T-cell (primary cell): ENCODE results near the gene RTF1. TPM values are rescaled to one million over a fixed set of nuclear protein-coding genes. Genes with fewer than 3 reads are reported as not detected.
A peak's percentile ranks its signal among the peaks of the same experiment; 100 is the strongest.

Source experiments
- ATAC-seq, 4 experiments: fragments of 200-7000 bp in 3 of 4; fragments of 150-1000 bp in 1 of 4; cut with Tn5 transposase; replicated peaks in 1 of 4; 1 replicate in 3 of 4; 2 replicates in 1 of 4; pipeline ENCODE4 v1.10.0; 2021; ENCODE audit warnings: moderate library complexity in 3 of 4, mild to moderate bottlenecking in 2 of 4, moderate number of reproducible peaks in 1 of 4
- CTCF ChIA-PET, 2 donors: fragments of 300-600 bp; sonication (Branson Sonifier 250); formaldehyde crosslinking; loops; one replicate each; lab custom pipeline; 2022; ENCODE audit warnings: antibody characterized with exemption in 2 of 2; lab: Charles Lee
- POLR2A ChIA-PET, 2 donors: fragments of 300-600 bp; sonication (Branson Sonifier 250); formaldehyde crosslinking; loops; one replicate each; lab custom pipeline; 2022; ENCODE audit warnings: antibody characterized with exemption in 2 of 2; lab: Charles Lee
- DNase-seq, 35 experiments: peaks; one replicate each; pipeline versions ENCODE4 v3.0.0 to v3.0.0-alpha.2; 2013 to 2023
- H3K27ac ChIP-seq: one replicate; pipeline ENCODE4 v1.5.1; 2013; ENCODE audit warnings: low read length
- H3K27me3 ChIP-seq, 2 experiments: replicated peaks in 1 of 2; 1 replicate in 1 of 2; 2 replicates in 1 of 2; pipeline versions ENCODE4 v1.6.1 to v1.7.0; 2013; ENCODE audit warnings: low read length in 1 of 2, mixed read lengths in 1 of 2; ENCODE audit not compliant: control insufficient read depth in 2 of 2, insufficient read depth in 2 of 2; ENCODE audit errors: extremely low read depth in 1 of 2
- H3K36me3 ChIP-seq, 2 donors: 1 replicate in 1 of 2; 2 replicates in 1 of 2; pipeline versions ENCODE4 v1.6.1 to v1.7.0; 2013; ENCODE audit warnings: low read length in 1 of 2; ENCODE audit not compliant: control insufficient read depth in 2 of 2, insufficient read depth in 1 of 2; ENCODE audit errors: extremely low read depth in 1 of 2
- H3K4me1 ChIP-seq, 2 experiments: 1 replicate in 1 of 2; 2 replicates in 1 of 2; pipeline versions ENCODE4 v1.6.1 to v1.7.0; 2013; ENCODE audit warnings: low read length in 2 of 2, mixed read lengths in 1 of 2; ENCODE audit not compliant: insufficient read depth in 2 of 2, control insufficient read depth in 1 of 2; ENCODE audit errors: extremely low read depth in 1 of 2
- H3K4me3 ChIP-seq, 2 donors: 1 replicate in 1 of 2; 2 replicates in 1 of 2; pipeline versions ENCODE4 v1.5.1 to v1.7.0; 2013; ENCODE audit warnings: mild to moderate bottlenecking in 2 of 2, low read length in 1 of 2, moderate library complexity in 1 of 2; ENCODE audit not compliant: control insufficient read depth in 1 of 2; ENCODE audit errors: extremely low read depth in 1 of 2
- H3K9me3 ChIP-seq: 2 replicates; pipeline ENCODE4 v1.7.0; 2013
- H3K27ac Mint-ChIP-seq, 2 donors: one replicate each; pipeline ENCODE4 v1.8.0; 2020 to 2021; ENCODE audit warnings: mild to moderate bottlenecking in 2 of 2, mixed read lengths in 2 of 2
- H3K27me3 Mint-ChIP-seq, 2 donors: one replicate each; pipeline ENCODE4 v1.8.0; 2021 to 2022; ENCODE audit warnings: mixed read lengths in 2 of 2
- H3K36me3 Mint-ChIP-seq: one replicate; pipeline ENCODE4 v1.8.0; 2021; ENCODE audit warnings: mixed read lengths
- H3K4me1 Mint-ChIP-seq, 3 donors: one replicate each; pipeline ENCODE4 v1.8.0; 2020 to 2022; ENCODE audit warnings: mixed read lengths in 3 of 3, mild to moderate bottlenecking in 1 of 3
- H3K4me3 Mint-ChIP-seq, 3 donors: one replicate each; pipeline ENCODE4 v1.8.0; 2020 to 2022; ENCODE audit warnings: mild to moderate bottlenecking in 3 of 3, mixed read lengths in 3 of 3, moderate library complexity in 3 of 3
- H3K9me3 Mint-ChIP-seq, 3 donors: one replicate each; pipeline ENCODE4 v1.8.0; 2020 to 2022; ENCODE audit warnings: mixed read lengths in 3 of 3
- WGBS: methylation state at CpG from one replicate; pipeline ENCODE4 v1.1.5; 2013; ENCODE audit warnings: missing lambda C conversion rate; ENCODE audit not compliant: insufficient coverage; 5-methylcytosine and 5-hydroxymethylcytosine counted together
- total RNA-seq, 35 experiments: library from RNA in 6 of 35; stranded (reverse) in 6 of 35; fragments of 120-200 nt in 1 of 35; gene quantifications; one replicate each; pipeline versions ENCODE4 v1.2.1 to v1.2.4 and lab custom pipeline; 2013 to 2026

Gene RTF1
- total RNA-seq, 5 donors from 2014 or later (not counting 1 experiment from before 2014, with no cell fraction given), result 30.6 to 45.9 (median 37.5) TPM

- no peak overlapping the region for H3K27ac Mint-ChIP-seq
- WGBS, result 100% methylated on average over 8 of the region's 11 CpGs
- POLR2A ChIA-PET, result no interaction called here
These were observed 56.5 kb downstream of the RTF1 start for GRCh38 chr15:41473418-41473817.

DNA sequence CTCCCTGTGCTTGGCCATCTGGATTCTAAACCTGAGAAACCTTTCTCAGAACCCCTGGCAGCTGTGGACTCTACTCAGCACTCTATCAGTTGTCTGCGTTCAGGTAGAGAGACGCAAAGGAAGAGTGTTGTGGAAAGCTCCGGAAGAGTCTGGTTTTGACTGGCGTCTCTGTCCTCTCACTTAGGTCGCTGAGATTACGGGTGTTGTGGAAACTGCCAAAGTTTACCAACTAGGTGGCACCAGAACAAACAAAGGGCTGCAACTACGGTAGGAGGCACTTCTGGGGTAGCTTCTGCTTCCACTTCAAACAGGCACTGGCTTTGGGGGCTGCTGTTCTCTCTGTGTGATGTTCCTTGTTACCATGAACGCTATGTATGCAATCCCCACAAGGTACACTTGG lies 57.5 kb downstream of the RTF1 start:
- H3K27me3 Mint-ChIP-seq, result no peaks in the 10 kb centered on the region
- peaks cover 56% of the 10 kb centered on the region for H3K36me3 Mint-ChIP-seq
- no peaks in the 10 kb centered on the region for H3K27me3 ChIP-seq

More at GRCh38 chr15:41473418-41473817, 56.5 kb downstream of the RTF1 start:
- Mint-ChIP-seq H3K27me3 (no peaks in the 10 kb centered on the region), H3K4me3 (no peak overlapping the region), H3K9me3 (no peaks in the 10 kb centered on the region), H3K4me1 (no peaks in the 10 kb centered on the region), H3K36me3 (peaks cover 54% of the 10 kb centered on the region)
- DNase-seq, result no peak
- no peaks in the 10 kb centered on the region for H3K9me3 ChIP-seq
- no peaks in the 10 kb centered on the region for H3K4me1 ChIP-seq
- peaks cover 27 to 76% of the 10 kb centered on the region in 2 donors for H3K36me3 ChIP-seq
- ATAC-seq, result no peak
- H3K27ac ChIP-seq, result no peak overlapping the region
- CTCF ChIA-PET, result interaction anchor here (0.5 to 0.7 kb wide), 2 partner anchors 82 to 1404 kb away, joined by 3 read pairs; no protein-coding TSS in a partner anchor
- H3K27me3 ChIP-seq, result no peaks in the 10 kb centered on the region
- no peak overlapping the region for H3K4me3 ChIP-seq

DNA sequence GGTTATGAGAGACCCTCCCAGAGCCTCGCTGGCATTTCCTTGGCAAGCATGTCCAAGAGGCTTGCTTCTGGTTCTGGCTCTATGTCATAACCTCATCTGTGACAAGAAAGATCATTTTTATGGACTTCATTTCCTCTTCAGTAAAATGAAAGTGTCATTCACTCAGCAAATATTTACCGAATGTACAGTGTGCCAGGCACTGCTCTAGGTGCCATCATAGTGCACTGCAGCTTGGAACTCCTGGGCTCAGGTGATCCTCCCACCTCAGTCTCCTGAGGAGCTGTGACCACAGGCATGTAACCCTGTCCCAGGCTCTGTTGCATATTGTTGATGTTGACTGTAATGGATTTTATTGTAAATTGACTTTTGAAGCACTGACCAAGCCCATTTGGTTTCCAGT lies 58.0 kb downstream of the RTF1 start:
- Mint-ChIP-seq H3K27me3 (no peaks in the 10 kb centered on the region), H3K4me1 (no peaks in the 10 kb centered on the region), H3K36me3 (peaks cover 52% of the 10 kb centered on the region), H3K27ac (no peak overlapping the region), H3K9me3 (no peaks in the 10 kb centered on the region), H3K4me3 (no peak overlapping the region)
- DNase-seq (no peak), ATAC-seq (no peak)
- Histone ChIP-seq H3K4me3 (no peak overlapping the region), H3K36me3 (peaks cover 23 to 84% of the 10 kb centered on the region in 2 donors), H3K9me3 (peaks cover 2% of the 10 kb centered on the region), H3K27me3 (no peaks in the 10 kb centered on the region), H3K4me1 (no peaks in the 10 kb centered on the region), H3K27ac (no peak overlapping the region)
- WGBS, result 100% methylated on average over 2 of the region's 2 CpGs
- ChIA-PET POLR2A (no interaction called here), CTCF (no interaction called here)

More for the DNA sequence above, 57.5 kb downstream of the RTF1 start:
- no peak for ATAC-seq
- no peak for DNase-seq
- Mint-ChIP-seq H3K4me3 (no peak overlapping the region), H3K27ac (no peak overlapping the region), H3K4me1 (no peaks in the 10 kb centered on the region), H3K9me3 (no peaks in the 10 kb centered on the region)
- POLR2A ChIA-PET, result no interaction called here
- Histone ChIP-seq H3K9me3 (peaks cover 2% of the 10 kb centered on the region), H3K4me1 (no peaks in the 10 kb centered on the region), H3K27ac (no peak overlapping the region), H3K4me3 (no peak overlapping the region), H3K36me3 (peaks cover 23 to 82% of the 10 kb centered on the region in 2 donors)
- CTCF ChIA-PET, result no interaction called here
- 94% methylated on average over 7 of the region's 8 CpGs for WGBS

- DNase-seq, result no peak
- no peaks in the 10 kb centered on the region for H3K27me3 Mint-ChIP-seq
- Histone ChIP-seq H3K4me1 (no peaks in the 10 kb centered on the region), H3K27ac (no peak overlapping the region), H3K27me3 (no peaks in the 10 kb centered on the region), H3K9me3 (peaks cover 2% of the 10 kb centered on the region), H3K36me3 (peaks cover 24 to 86% of the 10 kb centered on the region in 2 donors), H3K4me3 (no peak overlapping the region)
- H3K27ac Mint-ChIP-seq, result no peak overlapping the region
- CTCF ChIA-PET, result no interaction called here
- no peak for ATAC-seq
- H3K4me1 Mint-ChIP-seq, result no peaks in the 10 kb centered on the region
- no peaks in the 10 kb centered on the region for H3K9me3 Mint-ChIP-seq
- POLR2A ChIA-PET, result no interaction called here
- no CpG with 5 or more reads among the region's 5 CpGs for whole genome bisulfite sequencing
- peaks cover 56% of the 10 kb centered on the region for H3K36me3 Mint-ChIP-seq
- H3K4me3 Mint-ChIP-seq, result no peak overlapping the region
These were observed 59.6 kb downstream of the RTF1 start for GRCh38 chr15:41476416-41477048.

DNA sequence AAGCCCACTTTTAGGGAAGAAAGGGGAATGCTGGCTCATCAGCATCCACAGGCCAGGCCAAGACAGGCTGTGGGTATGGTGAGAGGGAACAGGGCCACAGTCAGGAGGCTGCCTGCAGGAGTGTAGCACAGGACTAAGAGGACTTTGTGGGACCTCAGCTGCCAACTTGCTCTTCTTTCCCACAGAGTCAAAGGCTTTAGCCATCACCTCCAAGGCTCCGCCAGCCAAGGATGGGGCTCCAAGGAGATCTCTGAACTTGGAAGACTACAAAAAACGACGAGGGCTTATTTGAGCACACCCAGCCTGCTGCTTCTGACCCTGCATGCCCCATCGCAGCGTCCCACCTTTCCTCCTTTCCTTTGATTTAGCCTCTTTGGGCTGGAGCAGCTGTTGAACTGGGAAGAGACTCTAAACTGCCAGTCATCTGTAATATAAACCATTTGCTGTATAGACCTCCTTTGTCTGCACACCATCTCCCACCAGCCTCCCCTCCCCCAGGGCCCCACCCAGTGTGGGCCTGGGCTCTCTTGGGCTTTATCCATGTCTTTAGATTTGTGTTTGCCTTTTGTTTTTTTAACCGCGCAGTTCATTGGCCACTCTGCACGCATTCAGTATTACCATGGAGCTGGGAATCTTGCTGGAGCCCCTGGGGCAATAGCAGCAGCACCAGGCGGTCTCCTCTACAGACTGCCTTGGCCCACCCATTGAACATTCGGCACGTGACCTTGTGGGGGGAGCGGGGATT lies 63.7 kb downstream of the RTF1 start:
- Mint-ChIP-seq H3K4me1 (peaks cover 17 to 20% (median 18%) of the 10 kb centered on the region in 3 donors), H3K27me3 (no peaks in the 10 kb centered on the region), H3K9me3 (no peaks in the 10 kb centered on the region), H3K4me3 (no peak overlapping the region), H3K36me3 (peaks cover 49% of the 10 kb centered on the region), H3K27ac (peak overlapping the region in 1 of 2 donors; percentile 58)
- Histone ChIP-seq H3K27me3 (no peaks in the 10 kb centered on the region), H3K27ac (no peak overlapping the region), H3K4me3 (no peak overlapping the region), H3K9me3 (peaks cover 2% of the 10 kb centered on the region), H3K4me1 (peaks cover 2 to 20% of the 10 kb centered on the region in 2 experiments), H3K36me3 (peaks cover 17 to 60% of the 10 kb centered on the region in 2 donors)
- ATAC-seq, result no peak
- CTCF ChIA-PET, result interaction anchor here in 1 of 2 donors (0.7 kb wide), 1 partner anchor 1064 kb away, joined by 3 read pairs; no protein-coding TSS in a partner anchor
- no peak for DNase-seq
- 99% methylated on average over 7 of the region's 12 CpGs for WGBS
- POLR2A ChIA-PET, result interaction anchor here in 1 of 2 donors (0.6 kb wide), 1 partner anchor 15 kb away, joined by 3 read pairs; no protein-coding TSS in a partner anchor

DNA sequence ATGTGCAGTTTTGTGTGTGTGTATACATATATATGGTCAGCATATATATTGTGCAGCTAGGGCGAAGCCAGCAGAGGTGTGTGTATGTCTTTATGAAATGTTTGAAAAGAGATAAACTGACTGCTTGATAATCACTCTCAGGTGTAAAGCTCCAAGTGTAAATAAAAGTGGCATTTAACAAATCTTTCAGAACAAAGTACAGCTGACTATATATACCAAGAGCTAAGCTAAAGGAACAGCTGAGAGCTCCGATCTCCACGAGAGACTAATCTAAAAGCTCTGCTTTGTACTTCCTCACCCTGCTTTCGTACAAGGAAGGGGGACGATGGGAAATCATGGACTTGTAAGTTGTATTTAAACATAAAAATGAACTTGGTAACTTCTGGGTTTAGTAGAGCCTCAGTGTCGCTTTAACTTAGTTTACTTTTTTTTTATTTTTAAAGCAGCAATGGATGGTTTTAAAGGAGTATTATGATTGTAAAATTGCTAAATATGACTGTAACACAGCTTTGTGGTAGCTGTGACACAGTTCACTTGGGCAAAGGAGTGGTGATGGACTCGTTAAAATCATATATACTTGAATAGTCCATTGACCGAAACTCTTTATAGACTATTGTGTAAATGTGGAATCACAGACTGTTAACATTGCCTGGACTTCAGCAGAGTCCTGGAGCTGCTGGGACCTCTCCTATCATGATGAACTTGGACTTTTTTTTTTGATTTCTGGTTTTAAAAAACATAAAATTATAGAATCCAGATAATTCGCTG lies 65.4 kb downstream of the RTF1 start:
- Mint-ChIP-seq H3K4me1 (peaks cover 17 to 20% (median 20%) of the 10 kb centered on the region in 3 donors), H3K27ac (peak overlapping the region; percentile 73 to 87), H3K9me3 (no peaks in the 10 kb centered on the region), H3K4me3 (no peak overlapping the region), H3K36me3 (peaks cover 33% of the 10 kb centered on the region), H3K27me3 (no peaks in the 10 kb centered on the region)
- peaks cover 0 to 2% of the 10 kb centered on the region in 2 experiments for H3K27me3 ChIP-seq
- ChIA-PET CTCF (no interaction called here), POLR2A (interaction anchor here (0.6 kb wide), 3 partner anchors 96 to 540 kb away, joined by 4 to 5 read pairs (median 4); no protein-coding TSS in a partner anchor)
- peaks cover 2% of the 10 kb centered on the region for H3K9me3 ChIP-seq
- 92% methylated on average over 2 of the region's 9 CpGs for WGBS
- DNase-seq, result no peak
- no peak for ATAC-seq
- H3K27ac ChIP-seq, result no peak overlapping the region
- H3K4me1 ChIP-seq, result peaks cover 2 to 21% of the 10 kb centered on the region in 2 experiments
- no peak overlapping the region for H3K4me3 ChIP-seq
- peaks cover 9 to 43% of the 10 kb centered on the region in 2 donors for H3K36me3 ChIP-seq
